Lower leg skin (tissue), 4 donors: Measurements from ENCODE around the gene IDH3A. TPM values are rescaled to one million over a fixed set of nuclear protein-coding genes. Genes with fewer than 3 reads are reported as not detected.

ENCODE experiments used
- DNase-seq, 2 donors: peaks; one replicate each; pipeline ENCODE4 v3.0.0-alpha.2; 2019; ENCODE audit warnings: low spot score in 2 of 2
- H3K4me3 ChIP-seq: fragments of 200-600 bp; sonication (generic); 2 replicates; pipeline ENCODE4 v1.5.1; 2017; ENCODE audit warnings: mild to moderate bottlenecking, low read depth; ENCODE audit not compliant: poor library complexity, severe bottlenecking
- POLR2A ChIP-seq, 2 donors: fragments of 450-650 bp; IDR thresholded peaks; one replicate each; pipeline ENCODE4 v1.6.1; 2016 to 2017; ENCODE audit warnings: antibody characterized with exemption in 2 of 2, mild to moderate bottlenecking in 1 of 2, moderate library complexity in 1 of 2
- WGBS, 2 donors: methylation state at CpG; one replicate each; pipeline ENCODE4 v1.1.5; 2018; 5-methylcytosine and 5-hydroxymethylcytosine counted together
- intact Hi-C: fragments of 100-400 bp; cut with DNase I; formaldehyde crosslinking; loops from one replicate; pipeline ENCODE4 v1.15.0; 2023; ENCODE audit warnings: low total_unique reads
- total RNA-seq, 4 donors: library from RNA; depleted of rRNA; stranded (reverse); fragments of >200 nt; gene quantifications; one replicate each; pipeline ENCODE4 v1.1.0, GENCODE V29; 2016
- TF ChIP-seq, protein P1 (sequence below), 3 donors: fragments of 450-650 bp; IDR thresholded peaks; one replicate each; pipeline ENCODE4 v1.5.1; 2016; ENCODE audit warnings: antibody characterized with exemption in 3 of 3, mild to moderate bottlenecking in 3 of 3, moderate library complexity in 2 of 3

The IDH3A gene
- total RNA-seq, 4 donors from 2014 or later, result 51.0 to 77.2 (median 60.8) TPM

DNA sequence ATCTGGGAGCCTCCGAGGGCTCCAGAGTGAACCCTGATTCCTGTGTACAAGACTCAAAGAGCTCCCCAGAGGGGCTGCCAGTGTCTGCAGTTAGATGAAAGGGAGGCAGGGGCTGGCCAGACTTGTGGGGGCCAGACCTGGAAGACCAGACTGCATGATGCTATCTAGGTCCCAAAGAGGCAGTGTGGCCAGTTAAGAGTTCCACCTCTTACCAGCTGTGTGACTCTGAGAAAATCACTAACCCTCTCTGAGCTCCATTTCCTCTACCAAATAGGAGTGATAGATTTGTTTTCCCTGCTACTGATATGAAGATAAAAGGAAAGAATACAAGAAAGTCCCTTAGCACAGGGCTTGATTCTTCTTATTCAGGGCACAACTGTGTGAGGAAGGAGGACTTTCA, 56.2 kb downstream of the IDH3A start:
- H3K4me3 ChIP-seq, result no peak overlapping the region
- DNase-seq, result peak in 1 of 2 donors; percentile 10
- 89 to 100% methylated on average over 1 of the region's 1 CpG for WGBS, 2 donors
- intact Hi-C loops, result no loop called here
- no peak for TF ChIP-seq POLR2A (IDR thresholded peaks at IDR 0.05)
- TF ChIP-seq, protein P1, sequence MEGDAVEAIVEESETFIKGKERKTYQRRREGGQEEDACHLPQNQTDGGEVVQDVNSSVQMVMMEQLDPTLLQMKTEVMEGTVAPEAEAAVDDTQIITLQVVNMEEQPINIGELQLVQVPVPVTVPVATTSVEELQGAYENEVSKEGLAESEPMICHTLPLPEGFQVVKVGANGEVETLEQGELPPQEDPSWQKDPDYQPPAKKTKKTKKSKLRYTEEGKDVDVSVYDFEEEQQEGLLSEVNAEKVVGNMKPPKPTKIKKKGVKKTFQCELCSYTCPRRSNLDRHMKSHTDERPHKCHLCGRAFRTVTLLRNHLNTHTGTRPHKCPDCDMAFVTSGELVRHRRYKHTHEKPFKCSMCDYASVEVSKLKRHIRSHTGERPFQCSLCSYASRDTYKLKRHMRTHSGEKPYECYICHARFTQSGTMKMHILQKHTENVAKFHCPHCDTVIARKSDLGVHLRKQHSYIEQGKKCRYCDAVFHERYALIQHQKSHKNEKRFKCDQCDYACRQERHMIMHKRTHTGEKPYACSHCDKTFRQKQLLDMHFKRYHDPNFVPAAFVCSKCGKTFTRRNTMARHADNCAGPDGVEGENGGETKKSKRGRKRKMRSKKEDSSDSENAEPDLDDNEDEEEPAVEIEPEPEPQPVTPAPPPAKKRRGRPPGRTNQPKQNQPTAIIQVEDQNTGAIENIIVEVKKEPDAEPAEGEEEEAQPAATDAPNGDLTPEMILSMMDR (IDR thresholded peaks at IDR 0.05), result no peak

DNA sequence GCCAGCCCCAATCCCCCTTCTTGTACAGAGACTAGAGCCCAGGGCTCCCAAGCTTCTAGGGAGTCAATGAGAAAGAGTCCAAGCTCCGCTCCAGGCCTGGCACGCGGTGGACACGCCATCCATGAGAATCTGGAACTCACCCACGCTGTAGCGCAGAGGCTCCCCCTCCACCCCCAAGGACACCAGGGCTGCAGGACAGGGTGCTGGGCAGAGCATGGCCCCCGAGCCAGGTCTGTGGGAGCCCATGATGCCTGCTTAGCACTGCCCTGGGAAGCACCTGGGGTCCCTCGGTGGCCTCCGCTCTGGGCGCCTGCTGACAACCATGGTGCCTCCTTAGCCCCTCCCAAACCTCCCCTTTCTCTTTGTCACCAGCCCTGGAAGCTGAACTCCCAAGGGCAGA, 56.7 kb downstream of the IDH3A start:
- WGBS, 2 donors, result 94 to 96% methylated on average over 10 of the region's 10 CpGs
- DNase-seq, result peak; percentile 12 to 78
- intact Hi-C loops, result no loop called here
- H3K4me3 ChIP-seq, result no peak overlapping the region
- no peak for TF ChIP-seq POLR2A (IDR thresholded peaks at IDR 0.05)
- TF ChIP-seq, protein P1 (IDR thresholded peaks at IDR 0.05), result no peak

DNA sequence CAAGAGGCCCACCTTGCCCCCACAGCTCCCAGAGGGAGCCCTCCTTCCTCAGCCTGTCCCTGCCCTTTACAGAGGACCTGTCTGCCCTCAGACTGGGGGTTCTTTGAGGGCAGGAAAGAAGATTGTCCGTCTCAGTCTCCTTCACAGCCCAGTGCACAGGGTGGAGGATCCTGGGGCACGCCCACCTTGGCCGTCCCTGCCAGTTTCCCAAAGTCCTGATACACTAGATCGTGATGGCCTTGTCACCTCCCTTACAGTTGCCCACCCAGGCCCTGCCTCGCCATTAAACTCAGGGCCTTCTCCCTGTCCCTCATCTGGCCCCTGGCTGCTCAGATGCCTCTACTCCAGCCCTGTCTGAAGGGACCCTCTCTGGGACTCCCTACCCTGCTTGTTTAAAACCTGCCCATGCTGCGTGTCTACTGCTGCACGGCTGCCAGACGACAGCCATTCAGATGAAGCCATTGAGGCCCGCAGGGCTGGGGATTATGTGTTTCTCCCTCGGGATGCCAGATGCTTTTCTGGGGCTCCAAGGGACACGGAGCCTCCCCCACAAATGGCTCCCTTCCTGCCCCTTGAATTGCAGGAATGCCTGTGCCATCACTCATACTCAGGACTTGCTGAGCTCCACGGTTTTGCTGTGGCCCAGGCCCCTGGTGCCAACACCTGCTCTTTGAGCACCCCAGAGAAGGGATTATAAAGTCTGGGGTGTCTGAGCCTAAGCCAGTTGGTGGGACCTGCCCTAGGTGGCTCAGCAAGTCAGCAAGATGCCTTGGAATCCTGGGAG, 57.4 kb downstream of the IDH3A start:
- WGBS, 2 donors, result 54 to 67% methylated on average over 10 to 11 of the region's 12 CpGs

DNA sequence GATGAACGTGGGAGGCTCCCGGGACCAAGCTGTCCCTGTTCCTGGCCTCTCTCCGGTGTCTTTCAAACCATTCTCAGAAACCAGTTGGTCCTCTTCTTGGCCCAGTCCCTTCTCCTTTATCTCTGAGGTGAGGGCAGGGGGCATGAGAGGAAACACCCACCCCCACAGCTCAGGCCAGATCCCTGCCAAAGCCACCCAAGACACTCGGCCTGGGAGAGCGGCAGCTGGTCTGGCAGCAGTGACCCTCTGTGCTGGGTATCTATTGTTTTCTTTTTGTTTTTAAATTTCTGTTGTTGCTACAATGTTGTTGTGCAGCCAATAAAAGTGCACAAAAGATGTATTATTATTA, 57.9 kb downstream of the IDH3A start:
- intact Hi-C loops, result no loop called here
- 60 to 75% methylated on average over 5 of the region's 5 CpGs for WGBS, 2 donors
- DNase-seq, result peak; percentile 13 to 66
- no peak for TF ChIP-seq POLR2A (IDR thresholded peaks at IDR 0.05)
- TF ChIP-seq, protein P1 (IDR thresholded peaks at IDR 0.05), result no peak
- H3K4me3 ChIP-seq, result no peak overlapping the region

More for the DNA sequence above, 57.4 kb downstream of the IDH3A start:
- TF ChIP-seq, protein P1 (IDR thresholded peaks at IDR 0.05), result no peak
- no peak for TF ChIP-seq POLR2A (IDR thresholded peaks at IDR 0.05)
- intact Hi-C loops, result no loop called here
- peak; percentile 10 to 81 for DNase-seq
- no peak overlapping the region for H3K4me3 ChIP-seq

DNA sequence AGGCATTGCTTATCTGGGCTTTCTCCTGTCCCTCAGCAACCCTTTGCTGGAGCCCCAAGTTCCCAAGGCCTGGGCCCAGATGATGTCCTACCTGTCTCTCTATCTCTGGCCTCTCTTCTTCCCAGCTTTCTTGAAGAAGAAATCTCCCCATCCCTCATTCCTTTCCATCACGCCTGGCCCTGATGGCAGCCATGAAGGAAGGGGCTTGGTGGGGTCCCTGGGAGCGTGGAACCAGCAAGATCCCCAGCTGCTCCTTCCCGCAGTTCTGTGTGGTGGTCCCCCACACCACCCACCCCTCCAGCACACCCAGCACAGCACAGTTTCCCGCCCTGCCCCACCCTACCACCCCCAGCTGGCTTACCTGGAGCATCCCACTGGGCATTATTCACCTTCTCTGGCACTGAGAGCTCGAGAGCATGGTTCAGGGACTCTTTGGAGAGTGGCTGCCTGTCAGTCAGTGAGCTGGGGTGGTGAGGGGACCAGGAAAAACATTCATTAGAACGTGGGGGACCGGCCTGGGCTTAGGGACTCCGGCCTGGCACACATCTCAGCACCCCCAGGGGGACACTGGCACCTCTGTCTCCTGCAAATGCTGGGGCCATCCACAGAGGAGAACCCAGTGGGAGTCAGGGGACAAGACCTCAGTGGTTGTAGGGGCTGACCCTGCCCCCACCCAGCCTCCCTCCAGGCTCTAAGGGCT, 58.6 kb downstream of the IDH3A start:
- no peak for TF ChIP-seq POLR2A (IDR thresholded peaks at IDR 0.05)
- TF ChIP-seq, protein P1 (IDR thresholded peaks at IDR 0.05), result no peak
- no peak overlapping the region for H3K4me3 ChIP-seq
- intact Hi-C loops, result no loop called here
- 75 to 88% methylated on average over 8 of the region's 8 CpGs for WGBS, 2 donors
- peak; percentile 11 to 43 for DNase-seq
